Upper lobe of left lung (tissue), 4 donors: ENCODE measurements around the gene EGFL8.

ENCODE experiments used
- POLR2A ChIP-seq, 4 donors: fragments of 450-650 bp; IDR thresholded peaks; one replicate each; pipeline ENCODE4 v1.5.1; 2016 to 2017; ENCODE audit warnings: antibody characterized with exemption in 4 of 4, mild to moderate bottlenecking in 2 of 4
- TF ChIP-seq, protein P1 (sequence below), 6 experiments: fragments of 450-650 bp in 4 of 6; fragments of 200-600 bp in 2 of 6; sonication (generic) in 2 of 6; IDR thresholded peaks; one replicate each; pipeline ENCODE4 v1.5.1; 2016 to 2019; ENCODE audit warnings: antibody characterized with exemption in 6 of 6

GRCh38 chr6:32171234-32171633, 6.8 kb downstream of the EGFL8 start:
- TF ChIP-seq, protein P1, sequence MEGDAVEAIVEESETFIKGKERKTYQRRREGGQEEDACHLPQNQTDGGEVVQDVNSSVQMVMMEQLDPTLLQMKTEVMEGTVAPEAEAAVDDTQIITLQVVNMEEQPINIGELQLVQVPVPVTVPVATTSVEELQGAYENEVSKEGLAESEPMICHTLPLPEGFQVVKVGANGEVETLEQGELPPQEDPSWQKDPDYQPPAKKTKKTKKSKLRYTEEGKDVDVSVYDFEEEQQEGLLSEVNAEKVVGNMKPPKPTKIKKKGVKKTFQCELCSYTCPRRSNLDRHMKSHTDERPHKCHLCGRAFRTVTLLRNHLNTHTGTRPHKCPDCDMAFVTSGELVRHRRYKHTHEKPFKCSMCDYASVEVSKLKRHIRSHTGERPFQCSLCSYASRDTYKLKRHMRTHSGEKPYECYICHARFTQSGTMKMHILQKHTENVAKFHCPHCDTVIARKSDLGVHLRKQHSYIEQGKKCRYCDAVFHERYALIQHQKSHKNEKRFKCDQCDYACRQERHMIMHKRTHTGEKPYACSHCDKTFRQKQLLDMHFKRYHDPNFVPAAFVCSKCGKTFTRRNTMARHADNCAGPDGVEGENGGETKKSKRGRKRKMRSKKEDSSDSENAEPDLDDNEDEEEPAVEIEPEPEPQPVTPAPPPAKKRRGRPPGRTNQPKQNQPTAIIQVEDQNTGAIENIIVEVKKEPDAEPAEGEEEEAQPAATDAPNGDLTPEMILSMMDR (IDR thresholded peaks at IDR 0.05) = no peak
- TF ChIP-seq POLR2A (IDR thresholded peaks at IDR 0.05) = no peak
